GM08714 (cell line): ENCODE data around the gene GRIK4.

ENCODE experiments used
- H3K4me3 ChIP-seq: fragments of 200-500 bp; sonication (Bioruptor generic); 2 replicates; pipeline ENCODE4 v1.5.1; 2014; ENCODE audit warnings: mild to moderate bottlenecking, low read length, inconsistent platforms
- ZNF274 ChIP-seq: IDR thresholded peaks from 2 replicates; pipeline ENCODE4 v1.6.1; 2012; ENCODE audit warnings: mild to moderate bottlenecking, low read depth, low read length

GRIK4 gene

DNA sequence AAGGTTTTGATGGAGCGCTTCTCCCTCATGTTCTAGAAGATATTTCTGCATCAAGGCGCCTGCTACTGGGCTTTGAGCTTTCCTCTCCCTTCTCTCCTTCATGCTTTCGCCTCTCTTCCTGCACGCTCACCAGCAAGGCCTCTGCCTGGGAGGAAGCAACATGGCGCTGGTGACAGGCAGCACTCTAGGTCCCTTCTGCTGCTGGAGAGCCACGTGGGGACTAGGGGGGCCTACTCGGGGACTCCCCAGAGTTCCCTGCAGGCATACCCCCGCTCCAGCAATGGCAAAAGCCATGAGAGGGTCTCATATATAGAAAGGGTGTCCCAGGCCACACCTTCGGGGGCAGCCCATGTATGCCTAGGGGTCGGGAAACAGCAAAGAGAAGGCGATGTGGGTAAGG lies 49.7 kb downstream of the GRIK4 start:
- TF ChIP-seq ZNF274 = no peak
- no peak overlapping the region for H3K4me3 ChIP-seq

DNA sequence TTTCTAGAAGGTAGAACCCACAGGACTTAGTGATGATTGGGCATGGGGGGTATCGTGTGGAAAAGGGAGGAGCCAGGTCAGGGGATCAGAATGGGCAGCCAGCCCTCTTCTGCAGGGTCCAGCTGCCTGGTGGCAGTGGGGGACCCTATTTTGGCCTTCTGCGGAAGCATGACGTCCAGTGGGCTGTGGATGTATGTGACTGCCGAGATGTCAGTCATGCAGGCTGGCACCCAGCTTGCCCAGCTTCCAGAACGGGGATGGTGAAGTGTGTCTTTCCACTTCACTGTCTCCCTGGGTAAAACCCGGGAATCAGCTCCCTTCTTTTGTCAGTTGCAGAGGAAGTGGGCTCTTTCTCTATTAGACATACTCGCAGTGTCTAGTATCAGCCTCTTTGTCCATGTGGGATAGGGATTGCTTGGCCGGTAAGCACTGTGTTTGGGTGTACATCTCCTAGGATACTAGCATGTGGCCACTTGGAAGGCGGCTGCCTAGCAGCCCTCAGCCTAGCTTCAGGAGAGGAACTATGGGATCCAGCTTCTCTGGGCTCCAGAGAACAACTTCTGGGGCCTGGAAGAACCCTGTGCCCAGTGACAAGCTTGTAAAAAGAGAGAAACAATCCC lies 51.4 kb downstream of the GRIK4 start:
- TF ChIP-seq ZNF274 = no peak
- no peak overlapping the region for H3K4me3 ChIP-seq

DNA sequence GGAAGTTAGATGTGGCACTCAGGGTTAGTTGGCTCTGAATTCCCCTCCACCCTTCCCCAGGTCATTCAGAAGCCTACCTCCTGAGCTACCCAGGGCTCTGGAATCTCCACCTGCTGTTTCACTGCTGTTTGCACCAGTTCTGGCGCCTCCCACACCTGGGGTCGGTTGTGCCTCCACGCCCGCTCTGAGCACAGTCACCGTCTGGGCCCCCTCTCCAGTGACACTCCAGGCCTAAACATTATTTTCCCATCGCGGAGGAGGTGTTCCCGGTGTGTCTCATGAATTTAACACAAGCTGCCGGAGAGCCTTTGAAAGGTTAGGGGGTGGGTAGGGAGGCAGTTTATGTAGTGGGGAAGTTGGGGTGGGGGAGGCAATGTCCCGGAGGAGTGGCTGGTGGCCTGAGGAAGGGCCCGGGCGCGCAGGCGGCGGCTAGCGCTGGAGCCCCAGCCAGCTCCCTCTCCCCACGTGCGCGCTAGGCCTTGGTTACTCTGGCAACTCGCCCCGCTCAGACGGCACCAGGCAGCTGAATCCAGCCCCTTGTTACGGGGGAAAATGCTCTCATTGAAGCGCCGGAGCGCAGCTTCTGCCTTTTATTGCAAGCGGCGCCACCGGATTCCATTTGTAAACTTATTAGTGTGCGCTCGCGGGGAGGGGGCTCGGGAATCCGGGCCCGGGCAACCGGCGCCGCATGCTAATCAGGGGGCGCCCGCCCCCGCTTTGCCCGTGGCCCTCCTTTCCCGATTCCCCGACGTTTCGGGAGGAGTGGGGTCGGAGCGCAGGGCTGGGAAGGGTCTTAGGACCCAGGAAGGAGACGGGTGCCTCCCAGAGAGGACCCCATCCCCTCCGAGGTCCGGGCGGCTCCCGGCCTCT lies 52.4 kb downstream of the GRIK4 start:
- peak overlapping the region; percentile 11; the same call in 1 of the 2 replicates for H3K4me3 ChIP-seq

DNA sequence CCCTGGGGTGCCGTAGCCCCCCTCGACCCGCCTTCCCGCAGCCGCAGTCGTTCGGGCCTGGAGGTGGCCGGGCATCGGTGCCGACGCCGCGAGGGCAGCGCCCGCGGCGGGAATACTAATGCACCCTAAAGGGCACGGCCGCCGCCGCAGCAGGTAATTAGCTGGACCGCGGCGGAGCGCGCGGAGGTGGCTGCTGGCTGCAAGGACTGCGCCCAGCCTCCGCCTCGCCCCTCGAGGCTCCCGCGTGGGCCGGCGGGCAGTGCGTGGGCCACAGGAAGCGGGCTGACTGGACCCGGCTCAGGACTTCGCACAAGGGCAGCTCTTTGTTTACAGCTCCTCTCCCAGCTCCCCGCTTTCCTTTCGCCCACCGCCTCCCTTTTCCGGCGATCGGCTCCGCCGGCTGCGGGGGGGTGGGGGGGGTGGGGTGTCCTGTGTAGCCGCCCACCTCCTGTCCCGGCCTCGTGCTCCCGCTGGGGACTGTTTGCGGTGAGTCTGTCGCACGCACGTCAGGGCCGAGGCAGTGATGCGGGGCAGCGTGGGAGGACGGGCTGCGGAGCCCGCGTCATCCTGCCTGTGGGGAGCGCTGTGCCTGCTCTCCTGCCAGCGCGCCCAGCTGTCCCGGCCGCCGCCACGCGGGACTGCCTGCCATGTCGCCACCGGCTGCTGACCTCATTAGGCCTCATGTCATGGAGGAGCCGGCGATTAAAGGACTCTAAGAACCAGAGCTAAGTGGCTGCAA lies 53.2 kb downstream of the GRIK4 start:
- peak overlapping the region; percentile 11; the same call in 1 of the 2 replicates for H3K4me3 ChIP-seq
- no peak for TF ChIP-seq ZNF274

More for the DNA sequence above, 52.4 kb downstream of the GRIK4 start:
- TF ChIP-seq ZNF274 = no peak

DNA sequence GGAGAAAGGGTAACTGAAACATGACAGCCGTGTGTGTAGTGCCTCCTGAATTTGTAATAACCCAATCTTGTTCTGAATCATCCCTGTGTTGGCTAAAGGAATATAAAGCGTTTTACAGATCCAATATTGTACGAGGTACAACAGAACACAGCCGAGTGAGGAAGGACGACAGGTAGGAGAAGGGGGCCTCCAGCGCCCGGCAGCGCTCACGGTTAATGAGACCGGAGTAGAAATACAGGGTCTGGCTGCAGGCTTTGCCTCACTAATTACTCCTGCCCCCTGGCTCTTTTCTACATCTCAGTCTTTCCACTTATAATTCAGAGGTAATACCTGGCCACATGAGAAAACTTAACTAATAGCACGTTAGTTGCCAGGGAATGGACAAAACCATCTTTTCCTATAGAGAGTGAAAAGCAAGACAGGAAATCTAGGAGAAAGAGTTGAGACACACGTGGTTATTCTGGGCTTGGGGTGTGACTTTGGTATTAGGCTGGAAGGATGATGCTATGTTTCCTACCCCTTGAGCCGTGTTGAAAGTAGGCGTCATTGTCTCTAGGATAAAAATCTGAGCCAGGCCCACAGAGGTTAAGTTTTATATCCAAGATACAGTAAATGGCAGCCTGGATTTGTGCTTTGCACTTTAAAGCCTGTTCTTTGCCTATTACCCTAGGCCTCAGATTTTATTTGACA lies 54.1 kb downstream of the GRIK4 start:
- no peak overlapping the region for H3K4me3 ChIP-seq
- TF ChIP-seq ZNF274 = no peak

DNA sequence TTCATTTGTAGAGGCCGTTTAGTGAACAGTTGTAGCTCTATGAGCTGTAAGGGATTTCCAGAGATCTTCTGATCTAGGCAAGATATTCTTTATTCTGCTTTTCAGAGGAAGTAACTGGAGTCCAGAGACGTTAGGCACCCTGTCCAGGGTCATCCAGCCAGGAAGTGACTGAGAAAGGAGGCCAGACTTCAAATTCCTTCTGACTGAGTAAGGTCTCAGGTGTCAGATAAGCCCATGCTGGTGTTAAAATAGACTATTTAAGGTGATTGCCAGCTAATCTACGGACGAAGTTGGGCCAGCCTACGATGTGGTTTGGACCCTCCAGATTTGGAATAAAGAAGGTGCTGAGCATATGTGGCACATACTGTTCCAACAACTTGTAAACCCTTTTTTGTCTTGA lies 54.6 kb downstream of the GRIK4 start:
- H3K4me3 ChIP-seq = no peak overlapping the region
- TF ChIP-seq ZNF274 = no peak

DNA sequence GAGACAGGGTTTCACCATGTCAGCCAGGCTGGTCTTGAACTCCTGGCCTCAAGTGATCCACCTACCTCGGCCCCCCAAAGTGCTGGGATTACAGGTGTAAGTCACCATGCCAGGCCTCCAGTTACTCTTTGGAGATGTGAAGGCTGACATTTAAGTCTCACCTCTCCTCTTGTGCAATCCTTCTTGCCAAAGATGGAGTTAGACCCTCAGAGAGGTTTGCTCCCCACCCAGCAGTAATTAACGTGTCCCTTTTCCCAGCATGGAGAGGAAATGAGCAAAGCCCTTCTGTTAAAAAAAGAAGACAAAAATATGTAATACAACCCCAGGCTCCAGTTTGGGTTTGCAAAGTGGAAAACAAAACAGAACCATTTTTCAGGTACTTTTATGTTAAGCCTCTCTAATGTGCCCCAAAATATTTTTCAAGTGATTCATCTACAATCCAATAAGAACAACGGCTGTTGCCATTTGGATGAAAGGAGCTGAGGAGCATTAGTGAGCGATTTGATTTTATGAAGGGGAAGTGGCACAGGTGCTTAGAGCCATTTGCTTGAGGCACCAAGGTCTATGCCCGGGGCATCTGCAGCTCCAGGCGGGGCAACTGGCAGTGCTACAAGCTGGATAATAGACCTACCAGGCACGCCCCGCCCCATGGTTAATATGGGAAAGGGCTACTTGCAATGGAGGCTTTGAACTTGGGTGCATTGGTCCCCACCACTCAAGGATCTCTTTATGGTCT lies 57.2 kb downstream of the GRIK4 start:
- TF ChIP-seq ZNF274 = no peak
- H3K4me3 ChIP-seq = no peak overlapping the region

DNA sequence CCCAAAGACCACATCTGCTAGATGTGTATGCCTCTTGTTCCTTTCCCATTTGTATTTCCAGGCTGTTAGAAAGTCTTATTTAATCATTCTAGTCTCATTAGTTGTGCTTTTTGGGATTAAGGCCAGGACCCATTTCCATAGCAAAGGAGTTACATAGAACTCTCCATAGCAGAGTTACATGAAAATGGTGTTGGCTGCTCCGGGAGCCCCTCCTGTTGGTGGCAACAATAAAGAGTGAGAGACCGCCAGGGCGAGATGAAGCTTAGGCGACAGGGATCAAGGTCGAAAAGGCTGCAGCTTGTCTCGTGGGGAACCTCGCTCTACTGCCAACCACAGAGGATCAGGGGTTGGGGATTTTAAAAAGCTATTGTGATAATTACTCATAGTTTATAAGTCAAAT lies 58.3 kb downstream of the GRIK4 start:
- TF ChIP-seq ZNF274 = no peak
- H3K4me3 ChIP-seq = no peak overlapping the region

DNA sequence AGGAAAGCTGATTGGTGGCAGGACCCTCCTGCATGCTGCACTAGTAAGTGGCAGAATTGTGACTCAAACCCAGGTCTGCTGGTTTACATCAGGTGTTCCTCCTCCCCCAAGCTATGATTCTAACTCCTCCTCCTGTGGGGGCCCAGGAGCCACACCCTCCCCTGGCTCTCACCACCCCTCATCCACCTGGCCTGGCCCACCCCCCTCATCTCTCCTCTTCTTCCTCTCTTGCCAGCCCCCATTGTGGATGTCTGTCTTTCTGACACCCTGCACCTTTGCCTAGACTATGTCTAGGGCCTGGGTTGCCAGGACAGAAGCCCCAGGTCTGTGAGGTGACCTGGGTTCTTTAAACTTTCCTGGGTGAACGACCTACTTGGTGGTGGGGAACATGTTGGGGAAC lies 59.9 kb downstream of the GRIK4 start:
- H3K4me3 ChIP-seq = no peak overlapping the region
- TF ChIP-seq ZNF274 = no peak

DNA sequence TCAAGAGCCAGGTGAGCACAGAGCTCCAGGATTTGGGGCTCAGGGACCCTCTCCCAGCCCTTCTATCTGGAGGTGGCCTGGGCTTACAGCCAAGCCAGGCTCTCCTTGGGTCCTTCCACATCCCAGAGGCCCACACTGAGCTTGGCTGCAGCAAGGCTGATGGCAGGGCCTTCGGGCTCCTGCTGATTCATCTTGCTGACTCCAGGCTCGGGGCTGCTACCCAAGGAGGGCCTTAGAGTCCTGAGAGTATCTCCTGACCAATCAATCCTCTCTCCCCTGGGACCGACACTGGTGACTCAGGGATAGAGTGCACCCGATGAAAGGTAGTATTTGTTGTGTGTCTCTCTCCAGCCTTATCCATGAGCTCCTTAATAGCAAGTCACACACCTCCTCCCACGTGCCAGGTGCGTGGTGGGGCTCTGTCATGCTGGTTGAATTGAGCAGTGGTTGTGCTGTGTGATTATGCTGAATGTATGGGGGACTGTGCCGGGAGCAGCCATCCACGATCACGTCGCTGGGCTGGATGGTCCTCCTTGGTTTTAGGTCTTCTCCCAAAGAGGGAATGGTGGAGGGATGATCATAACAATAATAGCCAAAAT lies 62.3 kb downstream of the GRIK4 start:
- no peak for TF ChIP-seq ZNF274
- H3K4me3 ChIP-seq = no peak overlapping the region

DNA sequence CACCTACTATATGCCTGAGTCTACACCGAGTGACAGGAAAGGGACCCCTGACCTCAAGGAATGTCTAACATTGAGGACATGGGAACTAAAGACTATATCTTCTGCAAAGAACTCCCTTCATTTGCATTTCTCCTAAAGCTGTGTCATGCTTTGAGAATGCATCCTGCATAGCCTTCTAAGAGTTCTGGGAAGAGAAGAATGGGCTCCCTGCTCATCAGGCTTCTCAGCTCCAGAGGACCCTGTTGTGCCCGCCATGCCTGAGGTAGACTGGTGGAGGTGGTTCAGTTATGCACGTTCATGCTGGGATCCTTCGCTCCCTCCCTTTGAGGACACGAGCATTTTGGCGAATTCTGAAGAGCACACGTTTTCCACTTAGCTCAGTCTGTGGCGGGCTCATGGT lies 63.3 kb downstream of the GRIK4 start:
- no peak for TF ChIP-seq ZNF274
- no peak overlapping the region for H3K4me3 ChIP-seq

DNA sequence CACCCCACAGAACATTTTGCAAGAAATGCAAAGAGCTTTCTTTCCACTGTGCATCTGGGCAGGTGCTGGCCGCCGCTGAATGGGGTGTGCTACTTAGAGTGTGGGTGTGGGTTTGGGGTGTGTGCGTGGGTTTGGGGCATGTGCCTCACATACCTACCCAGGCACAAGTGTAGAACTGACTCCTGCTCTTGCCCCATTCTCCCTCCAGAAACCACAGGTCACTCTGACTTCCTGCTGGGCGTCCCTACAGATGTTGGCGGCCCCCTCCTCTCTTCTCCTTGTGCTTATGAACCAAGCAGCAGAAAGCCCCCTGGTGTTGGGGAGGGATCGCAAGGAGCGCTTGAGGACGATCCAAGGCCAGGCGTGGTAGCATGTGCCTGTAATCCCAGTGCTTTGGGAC lies 63.9 kb downstream of the GRIK4 start:
- TF ChIP-seq ZNF274 = no peak
- no peak overlapping the region for H3K4me3 ChIP-seq

DNA sequence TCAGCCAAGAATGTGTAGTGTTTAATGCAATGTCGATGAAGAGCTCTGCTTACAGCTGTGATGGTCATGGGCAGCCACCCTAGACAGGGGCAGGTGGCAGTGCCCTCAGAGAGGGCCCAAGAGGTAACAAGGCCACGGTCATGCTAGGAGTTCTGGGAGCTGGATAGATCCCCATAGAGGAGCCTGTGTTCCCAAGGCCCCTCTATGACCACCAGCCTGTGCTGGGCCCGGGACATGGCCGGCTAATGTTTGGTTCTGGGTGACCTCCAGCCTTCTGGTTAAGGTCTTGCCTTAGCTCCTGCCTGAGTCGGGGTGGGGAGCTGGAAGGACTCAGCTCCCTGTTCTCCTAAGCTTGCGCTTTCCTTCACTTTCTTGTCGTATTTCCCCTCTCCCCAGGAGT lies 65.1 kb downstream of the GRIK4 start:
- no peak overlapping the region for H3K4me3 ChIP-seq
- no peak for TF ChIP-seq ZNF274

DNA sequence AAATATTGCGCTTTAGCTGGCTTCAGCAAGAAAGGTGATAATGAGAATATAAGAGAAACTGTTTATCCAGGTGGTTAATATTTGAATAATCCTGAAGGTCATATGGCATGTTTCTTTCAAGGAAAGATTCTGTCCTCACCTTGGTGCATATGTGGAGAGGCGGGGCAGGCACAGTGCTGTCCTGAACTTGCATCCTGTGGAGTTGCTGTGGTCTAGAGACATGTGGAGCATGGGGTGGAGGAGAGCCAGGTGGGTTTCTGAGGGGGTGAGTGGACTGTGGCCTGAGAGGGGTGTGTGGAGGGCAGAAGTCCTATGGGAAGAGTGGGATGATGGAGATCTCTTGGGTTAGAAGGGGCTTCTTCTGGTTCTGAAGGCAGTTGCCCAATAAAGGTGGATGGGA lies 65.5 kb downstream of the GRIK4 start:
- H3K4me3 ChIP-seq = no peak overlapping the region
- no peak for TF ChIP-seq ZNF274
